ENCODE measurements around the gene GP5.

GP5 gene, protein sequence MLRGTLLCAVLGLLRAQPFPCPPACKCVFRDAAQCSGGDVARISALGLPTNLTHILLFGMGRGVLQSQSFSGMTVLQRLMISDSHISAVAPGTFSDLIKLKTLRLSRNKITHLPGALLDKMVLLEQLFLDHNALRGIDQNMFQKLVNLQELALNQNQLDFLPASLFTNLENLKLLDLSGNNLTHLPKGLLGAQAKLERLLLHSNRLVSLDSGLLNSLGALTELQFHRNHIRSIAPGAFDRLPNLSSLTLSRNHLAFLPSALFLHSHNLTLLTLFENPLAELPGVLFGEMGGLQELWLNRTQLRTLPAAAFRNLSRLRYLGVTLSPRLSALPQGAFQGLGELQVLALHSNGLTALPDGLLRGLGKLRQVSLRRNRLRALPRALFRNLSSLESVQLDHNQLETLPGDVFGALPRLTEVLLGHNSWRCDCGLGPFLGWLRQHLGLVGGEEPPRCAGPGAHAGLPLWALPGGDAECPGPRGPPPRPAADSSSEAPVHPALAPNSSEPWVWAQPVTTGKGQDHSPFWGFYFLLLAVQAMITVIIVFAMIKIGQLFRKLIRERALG

DNA sequence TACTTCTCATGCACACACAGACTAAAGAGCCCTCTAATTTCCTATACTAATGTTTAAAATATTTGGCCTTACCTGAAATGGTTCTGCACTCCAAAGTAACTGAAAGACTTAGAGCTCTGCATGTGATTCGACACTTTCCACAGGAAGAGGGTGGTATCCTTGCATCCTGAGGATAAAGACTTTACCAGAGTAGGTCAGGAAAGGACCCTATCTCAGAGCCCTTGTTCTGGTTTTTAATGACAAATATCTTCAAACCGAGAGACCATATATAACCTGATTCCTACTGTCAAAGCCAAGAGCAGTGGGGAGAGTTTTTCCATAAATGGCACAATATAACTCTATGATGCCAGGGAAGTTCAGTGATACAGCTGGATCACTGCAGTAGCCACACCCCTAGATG is at the start of gene GP5:
Gene GP5 (minus strand): TSS at position 101 of the 400 bp plus-strand sequence. CDS start 984 bp downstream, outside the sequence.
- no peak for DNase-seq

GRCh38 chr3:194447657-194448056 is 48.6 kb upstream of the GP5 start:
- no peak for DNase-seq

DNA sequence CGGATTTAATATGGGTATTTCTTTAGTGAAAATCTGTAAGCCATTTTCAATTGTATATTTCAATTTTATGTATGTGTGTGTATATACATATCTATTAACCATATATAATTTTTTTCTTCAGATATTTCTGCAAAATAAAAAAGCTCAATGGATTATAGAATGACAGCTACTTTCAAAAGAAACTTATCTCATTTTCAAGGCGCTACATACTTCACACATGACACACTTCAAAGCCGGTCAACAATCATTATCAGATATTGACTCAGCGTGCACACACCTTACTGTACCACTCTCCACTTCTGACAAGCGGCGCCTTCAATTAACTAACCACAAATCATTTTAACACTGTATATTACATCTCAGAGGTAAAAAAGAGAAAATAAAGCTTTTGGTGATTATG is 48.1 kb upstream of the GP5 start:
- no peak for DNase-seq

- no peak for DNase-seq
Measured at GRCh38 chr3:194446754-194447153, 47.7 kb upstream of the GP5 start.

- DNase-seq = no peak
Measured at GRCh38 chr3:194446172-194446571, 47.1 kb upstream of the GP5 start.

GRCh38 chr3:194443901-194444300 is 44.8 kb upstream of the GP5 start:
- peak; percentile 4 for DNase-seq

DNA sequence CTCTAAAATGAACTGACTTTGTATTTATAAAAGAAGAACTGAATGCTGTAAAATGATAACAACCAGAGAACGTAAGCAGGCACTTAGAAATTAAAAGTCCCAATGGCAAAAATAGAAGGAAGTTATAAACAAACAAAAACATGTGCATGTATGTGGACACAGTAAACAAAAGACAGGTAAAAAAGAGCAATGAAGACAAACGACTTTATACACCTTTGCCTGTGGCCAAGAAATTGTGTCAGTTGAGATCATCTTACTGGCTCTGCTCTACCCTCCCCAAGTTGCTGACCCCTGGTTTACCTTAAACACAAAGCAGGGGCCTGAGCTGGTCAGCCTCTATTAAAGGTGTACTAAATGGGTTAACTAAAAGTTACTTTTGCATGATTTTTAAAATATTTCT is 41.7 kb upstream of the GP5 start:
- no peak for DNase-seq

DNA sequence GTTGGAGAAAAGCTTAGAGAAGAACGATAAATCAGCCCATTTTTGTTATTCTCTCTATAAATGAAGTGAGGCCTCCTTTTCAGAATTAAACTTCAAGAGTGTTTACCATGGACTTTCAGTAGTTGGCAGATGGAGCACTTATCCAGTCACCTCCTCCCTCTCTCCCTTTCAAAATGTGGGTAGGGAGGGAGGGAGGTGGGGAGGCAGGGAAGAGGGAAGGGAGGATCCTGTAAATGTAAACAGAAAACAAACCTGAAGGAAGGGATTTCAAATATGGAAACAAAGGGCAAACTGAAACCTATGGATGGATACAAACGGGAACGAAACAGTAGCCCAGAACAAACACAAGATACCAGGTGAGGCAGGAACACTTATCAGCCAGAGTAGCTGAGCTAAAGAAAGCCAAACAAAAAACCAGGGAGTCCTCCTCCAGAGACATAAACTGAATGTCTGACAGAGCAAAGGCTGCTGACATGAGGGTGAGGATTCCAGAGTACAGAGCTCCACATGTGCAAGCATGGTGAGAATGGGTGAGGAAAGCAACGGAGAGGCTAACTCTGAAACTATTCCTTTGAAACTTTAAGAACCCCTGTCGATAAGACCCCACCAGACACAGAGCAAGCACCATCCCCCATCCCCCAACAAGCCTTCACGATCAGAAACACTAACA is 41.0 kb upstream of the GP5 start:
- DNase-seq = no peak

DNA sequence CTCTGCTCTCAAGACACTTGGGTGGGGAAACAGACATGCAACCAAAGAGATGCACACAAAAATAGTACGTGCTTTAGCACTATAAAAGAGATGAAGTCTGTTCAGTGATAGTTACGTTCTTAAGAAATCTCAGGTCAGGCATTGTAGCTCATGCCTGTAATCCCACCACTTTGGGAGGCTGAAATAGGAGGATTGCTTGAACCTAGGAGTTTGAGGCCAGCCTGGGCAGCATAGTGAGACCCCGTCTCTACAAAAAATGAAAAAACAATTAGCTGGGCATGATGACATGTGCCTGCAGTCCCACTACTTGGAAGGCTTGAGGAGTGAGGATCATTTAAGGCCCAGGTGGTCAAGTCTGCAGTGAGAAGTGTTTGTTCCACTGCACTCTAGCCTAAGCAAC is 35.4 kb upstream of the GP5 start:
- DNase-seq = no peak

- DNase-seq = no peak
Measured at GRCh38 chr3:194431554-194431953, 32.5 kb upstream of the GP5 start.

DNA sequence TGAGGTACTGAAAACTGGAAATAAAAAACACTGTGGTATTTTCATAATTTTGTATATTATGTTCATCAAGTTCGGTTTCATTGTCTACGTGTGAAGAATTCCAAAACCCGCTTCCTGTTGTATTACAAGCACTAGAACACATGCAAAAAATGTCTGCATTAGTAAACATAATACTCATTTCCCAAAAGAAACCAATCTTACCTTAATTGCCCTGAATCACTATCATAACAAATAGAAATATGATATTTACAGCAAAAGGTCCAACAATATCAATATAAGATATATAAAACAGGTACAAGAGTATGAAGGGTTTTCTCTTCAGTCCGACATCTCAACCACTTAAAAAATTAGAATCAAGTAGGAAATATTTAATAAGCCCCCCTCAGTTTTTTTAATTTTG is 26.3 kb upstream of the GP5 start:
- DNase-seq = no peak

- no peak for DNase-seq
Measured at GRCh38 chr3:194424953-194425352, 25.9 kb upstream of the GP5 start.

- DNase-seq = no peak
Measured at GRCh38 chr3:194424373-194424772, 25.3 kb upstream of the GP5 start.

GRCh38 chr3:194423317-194423716 is 24.3 kb upstream of the GP5 start:
- DNase-seq = no peak

DNA sequence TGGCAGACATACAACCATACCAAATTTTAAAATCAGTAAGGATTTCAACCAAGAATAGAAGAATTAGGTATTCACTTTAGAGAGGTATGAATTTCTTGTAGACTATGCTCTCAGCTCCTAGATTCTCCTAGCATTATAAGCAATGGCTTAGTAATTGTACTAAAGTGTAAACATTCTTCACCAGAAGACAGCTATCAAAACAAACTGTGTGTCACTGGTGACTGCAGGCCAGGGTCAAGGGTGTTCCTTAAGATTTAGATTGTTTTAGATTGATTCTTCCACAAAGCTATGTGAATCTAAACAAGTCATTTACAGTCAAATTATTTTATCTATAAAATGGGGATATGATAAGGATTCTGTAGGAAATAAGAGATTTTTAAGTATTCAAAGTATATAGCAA is 23.1 kb upstream of the GP5 start:
- DNase-seq = no peak

GRCh38 chr3:194418671-194419070 is 19.6 kb upstream of the GP5 start:
- no peak for DNase-seq

- DNase-seq = no peak
Measured at GRCh38 chr3:194407423-194407822, 8.4 kb upstream of the GP5 start.

GRCh38 chr3:194405766-194406165 is 6.7 kb upstream of the GP5 start:
- DNase-seq = no peak

DNA sequence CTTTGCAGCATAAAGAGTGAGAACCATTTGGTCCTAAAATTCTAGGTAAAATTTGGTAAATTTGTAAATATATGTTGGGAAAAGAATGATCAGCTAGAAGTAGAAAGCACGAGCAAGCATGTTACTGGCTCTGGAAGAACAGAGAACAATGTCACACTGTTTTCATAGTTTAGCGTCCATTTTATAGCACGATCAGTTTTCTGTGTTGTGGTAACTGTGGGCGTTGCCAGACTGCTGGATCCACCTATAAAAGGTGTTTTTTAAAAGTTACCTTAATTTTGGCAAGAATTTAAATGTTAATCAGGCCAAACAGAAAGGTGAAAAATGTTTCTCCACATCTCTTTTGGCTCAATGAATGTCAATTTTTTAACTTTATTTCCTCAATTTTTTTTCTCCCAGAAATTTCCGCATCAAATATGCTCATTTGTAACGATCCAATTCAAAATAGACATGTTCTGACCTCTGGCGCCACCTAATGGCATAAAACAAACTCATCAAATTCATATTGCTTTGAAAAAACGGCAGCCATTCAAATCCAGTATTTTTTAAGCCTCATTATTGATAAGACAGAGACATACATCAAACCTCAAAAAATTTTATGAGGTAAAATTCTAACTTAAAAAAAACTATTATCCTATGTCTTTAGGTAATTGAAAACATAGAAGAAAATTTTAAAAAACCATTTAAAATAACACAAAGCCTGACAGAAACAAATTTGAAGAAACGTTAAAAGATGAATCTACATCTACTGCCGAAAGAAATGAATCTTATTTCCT is 5.5 kb upstream of the GP5 start:
- peak; percentile 87 for DNase-seq

GRCh38 chr3:194401868-194402329 is 2.8 kb upstream of the GP5 start:
- DNase-seq = no peak

DNA sequence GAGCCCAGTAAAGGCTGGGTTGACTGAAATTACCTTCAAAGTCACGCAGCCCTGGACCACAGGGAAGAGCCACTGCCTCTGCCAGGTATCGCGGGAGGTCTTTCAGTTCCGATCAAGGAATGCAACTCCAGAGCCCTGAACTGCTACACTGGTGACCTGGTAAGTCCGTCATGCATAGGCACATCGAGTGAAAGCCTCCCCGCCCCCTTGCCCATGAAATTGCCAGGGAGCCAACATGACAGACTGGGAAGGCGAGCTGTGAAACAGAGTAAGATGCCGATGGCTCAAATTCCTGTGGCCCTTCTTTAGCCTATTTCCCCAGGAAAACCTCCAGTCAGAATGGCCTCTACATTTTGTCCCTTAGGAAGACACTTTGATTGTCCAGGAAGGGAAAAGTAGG is 2.3 kb upstream of the GP5 start:
- DNase-seq = no peak

GRCh38 chr3:194399874-194400411 is 877 bp upstream of the GP5 start:
- DNase-seq = no peak

- peak; percentile 69 for DNase-seq
Measured at GRCh38 chr3:194397757-194398312, 1.2 kb downstream of the GP5 start.

All from eye (tissue), 1 donor.